DMS53 (cell line): ENCODE measurements around the gene C20orf96.
"Not testable (repeated sequence)": the region's sequence is repeated elsewhere in the genome, so short reads cannot be mapped to it uniquely, and the experiment has no call there.

Experiments
- DNase-seq: peaks from one replicate; lab custom pipeline; 2025; lab: John Stamatoyannopoulos, UW

Gene C20orf96, protein sequence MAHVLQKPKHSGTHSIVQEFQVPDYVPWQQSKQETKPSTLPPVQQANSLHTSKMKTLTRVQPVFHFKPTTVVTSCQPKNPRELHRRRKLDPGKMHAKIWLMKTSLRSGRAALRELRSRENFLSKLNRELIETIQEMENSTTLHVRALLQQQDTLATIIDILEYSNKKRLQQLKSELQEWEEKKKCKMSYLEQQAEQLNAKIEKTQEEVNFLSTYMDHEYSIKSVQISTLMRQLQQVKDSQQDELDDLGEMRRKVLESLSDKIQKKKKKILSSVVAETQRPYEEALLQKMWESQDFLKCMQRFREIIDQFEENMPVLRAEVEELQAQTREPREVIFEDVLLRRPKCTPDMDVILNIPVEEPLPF

DNA sequence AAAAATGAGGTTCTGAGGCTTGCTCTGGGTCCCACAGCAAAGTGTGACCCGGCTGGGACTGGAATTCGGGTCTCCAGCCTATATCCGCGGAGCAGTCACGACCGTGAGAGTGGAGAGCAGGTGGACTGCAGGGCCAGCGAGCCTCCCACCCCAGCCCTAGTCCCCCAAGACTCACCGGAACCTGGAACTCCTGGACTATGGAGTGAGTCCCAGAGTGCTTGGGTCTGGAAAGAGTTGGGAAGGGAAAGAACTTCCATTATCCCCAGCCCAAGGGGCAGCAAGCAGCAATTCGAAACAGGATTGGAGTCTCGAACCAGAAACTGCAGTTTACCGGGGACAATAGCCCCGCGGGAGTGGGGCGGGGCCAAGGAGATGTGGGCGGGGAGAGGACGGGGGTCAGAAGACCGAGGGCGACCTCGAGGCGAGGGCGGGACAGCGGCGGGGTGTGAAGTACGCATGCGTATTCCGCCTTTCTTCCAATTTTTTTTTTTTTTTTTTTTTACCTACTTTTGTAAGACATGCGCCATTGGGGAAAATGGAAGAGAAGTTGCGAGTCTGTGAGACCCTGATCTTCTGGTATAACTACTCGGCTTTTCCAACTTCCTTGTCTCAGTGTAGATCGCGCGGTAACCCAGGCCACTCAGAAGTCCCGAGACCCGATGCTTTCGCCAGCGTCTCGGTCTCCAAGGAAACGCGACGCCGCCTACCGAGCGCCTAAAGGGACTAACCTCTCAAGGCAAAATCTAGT is at the start of gene C20orf96:
C20orf96 (minus strand) TSS at position 667 of the 748 bp plus-strand sequence; CDS start at position 527, 140 bp downstream.
- peak; percentile 97 for DNase-seq

DNA sequence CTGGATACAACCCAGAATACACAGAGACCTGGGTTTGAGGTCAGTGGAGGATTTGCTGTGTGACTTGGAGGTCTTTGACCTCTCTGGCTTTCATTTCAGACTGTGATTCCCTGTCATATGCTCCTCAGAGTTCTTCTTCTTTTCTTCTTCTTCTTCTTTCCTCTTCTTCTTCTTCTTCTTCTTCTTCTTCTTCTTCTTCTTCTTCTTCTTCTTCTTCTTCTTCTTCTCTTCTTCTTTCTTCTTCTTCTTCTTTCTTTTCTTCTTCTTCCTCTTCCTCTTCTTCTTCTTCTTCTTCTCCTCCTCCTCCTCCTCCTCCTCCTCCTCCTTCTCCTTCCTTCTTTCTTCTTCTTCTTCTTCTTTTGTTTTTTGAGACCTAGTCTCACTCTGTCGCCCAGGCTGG is 45.5 kb upstream of the C20orf96 start:
- not testable (repeated sequence) for DNase-seq

DNA sequence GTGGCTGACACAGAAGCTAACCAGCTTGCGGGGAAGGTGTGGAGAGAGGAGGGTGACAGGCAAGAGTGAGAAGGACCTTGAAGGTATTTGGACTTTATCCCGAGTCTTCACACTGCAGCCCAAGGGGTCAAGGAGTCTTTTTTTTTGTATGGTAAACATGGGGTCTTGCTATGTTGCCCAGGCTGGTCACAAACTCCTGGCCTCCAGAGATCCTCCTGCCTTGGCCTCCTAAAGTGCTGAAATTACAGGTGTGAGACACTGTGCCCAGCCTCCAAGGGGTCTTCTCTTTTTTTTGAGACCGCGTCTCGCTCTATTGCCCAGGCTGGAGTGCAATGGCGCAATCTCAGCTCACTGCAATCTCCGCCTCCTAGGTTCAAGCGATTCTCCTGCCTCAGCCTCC is 44.0 kb upstream of the C20orf96 start:
- no peak for DNase-seq

DNA sequence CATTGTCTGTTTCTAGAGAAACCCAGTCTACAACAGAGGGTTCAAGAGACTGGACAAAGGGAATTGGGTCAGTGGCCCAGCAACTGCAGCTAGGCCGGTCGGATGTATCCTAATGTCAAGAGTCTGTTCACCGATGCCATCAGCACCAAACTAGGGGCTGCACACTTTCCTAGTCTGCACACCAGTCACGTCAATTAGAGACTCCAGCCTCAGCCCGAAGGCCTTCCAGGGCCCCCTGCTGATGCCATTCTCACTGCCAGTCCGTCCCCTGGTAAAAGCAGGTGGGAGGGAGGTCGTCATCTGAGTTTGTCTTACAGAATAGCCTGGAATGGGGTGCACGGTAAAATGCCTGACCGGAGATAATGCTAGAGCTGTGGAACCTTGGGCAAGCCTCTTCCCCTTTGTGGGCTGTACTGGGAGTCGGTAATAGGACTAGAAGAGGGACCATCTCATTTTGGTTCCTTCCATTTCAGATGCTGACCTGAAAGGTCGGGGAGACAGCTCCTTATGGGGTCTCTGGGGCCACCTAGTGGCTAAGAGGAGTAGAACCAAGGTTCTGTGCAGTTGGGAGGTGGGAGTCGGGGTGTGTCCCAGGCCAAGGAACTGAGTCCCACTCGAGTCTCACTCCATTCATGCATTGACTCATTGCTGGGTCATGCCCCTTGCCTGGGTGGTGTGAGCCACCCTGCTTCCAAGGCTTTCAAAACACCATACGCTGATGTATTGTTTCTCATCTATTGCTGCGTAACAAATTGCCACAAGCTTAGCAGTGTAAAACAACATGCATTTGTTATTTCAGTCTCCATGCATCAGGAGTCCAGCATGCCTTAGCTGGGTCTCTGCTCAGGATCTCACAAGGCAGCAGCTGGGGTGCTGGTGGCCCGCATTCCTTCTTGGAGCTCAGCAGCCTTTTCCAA is 39.9 kb upstream of the C20orf96 start:
- peak; percentile 81 for DNase-seq

DNA sequence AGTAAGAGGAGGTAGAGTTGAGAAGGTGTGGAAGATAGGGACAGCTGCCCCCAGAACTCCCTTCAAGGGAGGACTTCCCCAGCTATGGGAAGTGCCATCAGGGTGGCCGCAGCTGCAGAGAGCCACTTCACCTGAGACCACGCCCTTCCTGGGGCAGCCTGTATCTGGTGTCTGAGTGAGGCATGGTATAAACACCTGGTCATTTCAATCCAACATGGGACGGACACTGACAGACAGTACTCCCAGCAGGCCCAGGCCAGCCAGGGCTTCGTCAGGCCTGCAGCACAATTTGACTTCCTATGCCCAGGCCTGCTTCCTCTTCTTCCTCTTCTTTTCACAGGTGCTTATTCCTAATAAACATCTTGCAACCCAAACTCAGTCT is 39.3 kb upstream of the C20orf96 start:
- peak; percentile 89 for DNase-seq

DNA sequence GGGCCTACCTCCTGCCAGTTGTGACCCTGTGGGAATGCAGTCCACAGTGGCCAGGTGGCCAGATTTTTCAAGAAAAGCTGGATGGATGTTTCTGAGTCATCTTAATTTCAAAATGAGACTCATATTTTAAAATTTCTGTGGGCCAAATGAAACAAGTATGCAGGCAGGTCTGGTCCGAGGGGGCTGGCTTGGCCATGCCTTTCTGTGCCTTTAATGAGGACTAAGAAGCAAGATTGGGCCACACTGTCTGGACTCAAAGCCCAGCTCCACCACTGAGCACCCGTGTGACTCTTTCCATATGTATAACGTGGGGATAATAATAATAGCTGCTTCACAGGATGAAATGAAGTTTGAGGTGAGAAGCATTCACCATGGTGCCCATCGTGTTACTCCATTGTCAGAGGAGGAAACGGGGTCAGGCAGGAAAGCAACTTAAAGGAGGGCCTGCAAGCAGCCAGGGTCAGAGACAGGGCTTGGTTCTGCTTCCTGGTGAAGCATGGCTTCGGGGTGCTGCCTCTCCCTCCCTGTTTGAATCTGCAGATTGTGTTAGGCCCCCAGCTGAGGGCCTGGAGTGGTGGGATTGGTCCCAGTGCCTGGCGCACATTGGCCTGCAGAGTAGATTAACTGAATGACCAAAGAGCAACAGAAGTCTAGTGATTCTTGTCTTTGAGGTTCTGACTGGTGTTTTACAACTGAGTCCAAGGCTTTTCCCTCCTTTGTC is 38.6 kb upstream of the C20orf96 start:
- DNase-seq = peak; percentile 49

DNA sequence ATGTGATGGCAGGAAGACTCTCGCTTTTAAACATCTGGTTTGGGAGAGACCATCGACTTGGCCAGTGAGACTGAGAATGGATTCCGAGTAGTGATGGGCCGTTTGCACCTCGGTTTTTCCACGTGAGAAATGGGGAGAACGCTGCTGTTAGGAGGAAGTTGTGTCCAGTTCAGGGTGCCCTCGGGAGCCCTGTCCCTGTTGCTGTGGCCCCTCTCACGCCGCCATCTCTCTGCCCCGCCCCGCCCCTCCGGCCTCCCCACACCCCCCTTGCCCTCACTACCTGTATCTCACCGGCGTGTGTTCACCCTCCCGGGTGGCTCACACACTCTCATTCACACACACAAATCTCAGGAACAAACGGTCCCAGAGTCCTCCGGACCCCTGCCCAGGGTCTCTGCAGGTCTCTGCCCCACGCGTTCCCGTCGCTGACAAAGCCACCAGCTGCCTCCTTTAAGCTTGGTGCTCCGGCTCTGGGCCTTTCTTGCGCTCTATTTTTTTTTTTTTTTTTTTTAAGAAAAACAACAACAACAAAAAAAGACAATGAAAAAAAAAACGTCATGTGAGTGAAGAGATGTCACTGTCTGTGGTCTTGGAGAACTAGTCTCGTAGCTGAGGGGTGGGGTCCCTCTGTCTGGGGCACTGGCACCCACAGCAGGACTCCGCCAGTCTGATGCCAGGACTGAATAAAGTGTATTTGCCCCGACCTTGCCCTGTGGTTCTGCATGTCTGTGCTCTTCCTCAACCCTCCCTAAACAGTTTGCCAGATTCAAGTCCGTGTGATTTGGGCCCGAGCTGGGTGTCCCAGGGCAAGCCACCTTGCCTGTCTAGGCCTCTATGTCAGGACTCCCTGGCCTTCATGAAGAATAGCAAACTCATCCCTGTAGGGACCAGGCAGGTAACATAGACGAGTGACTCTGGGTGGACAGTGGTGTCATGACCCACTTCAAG is 37.8 kb upstream of the C20orf96 start:
- DNase-seq = peak; percentile 36

DNA sequence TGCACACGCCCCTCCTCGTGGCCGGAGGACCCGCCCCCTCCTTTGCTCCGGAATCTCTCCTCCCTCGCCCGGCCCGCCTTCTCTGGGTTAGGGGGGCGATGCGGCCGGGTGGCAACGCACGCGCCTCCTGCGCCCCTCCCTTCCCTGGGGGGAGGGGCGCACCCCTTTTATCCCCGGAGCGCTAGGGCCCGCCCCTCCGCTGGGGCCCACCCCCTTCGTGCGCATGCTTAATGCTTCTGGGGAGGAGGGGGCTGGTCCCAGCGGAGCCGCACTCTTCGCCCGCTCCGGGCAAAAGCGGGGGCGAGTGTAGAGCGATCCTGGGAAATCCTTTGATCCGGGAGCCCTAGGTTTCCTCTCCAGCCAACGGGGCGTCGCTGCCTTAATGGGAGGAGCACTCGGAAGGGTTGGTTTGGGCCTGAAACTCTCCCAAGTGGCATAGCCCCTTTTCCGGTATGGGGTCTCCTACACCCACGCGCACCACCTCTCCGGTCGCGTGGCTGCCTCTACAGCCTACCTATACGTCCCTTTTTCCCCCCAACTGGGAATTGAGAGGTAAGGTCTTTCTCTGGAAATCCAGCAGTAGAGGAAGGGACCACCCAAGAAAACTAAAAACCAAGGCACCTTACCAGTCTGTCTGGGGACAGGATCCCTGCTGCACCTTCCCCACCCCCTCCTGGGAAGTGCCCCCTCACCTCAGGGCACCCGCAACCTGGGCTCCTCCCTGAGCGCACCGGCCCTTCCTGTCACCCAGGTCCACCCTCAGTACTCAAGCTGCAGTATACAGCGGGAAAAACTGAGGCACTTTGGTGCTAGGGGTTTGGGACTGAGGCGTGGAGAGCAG is 36.9 kb upstream of the C20orf96 start:
- DNase-seq = peak; percentile 93

DNA sequence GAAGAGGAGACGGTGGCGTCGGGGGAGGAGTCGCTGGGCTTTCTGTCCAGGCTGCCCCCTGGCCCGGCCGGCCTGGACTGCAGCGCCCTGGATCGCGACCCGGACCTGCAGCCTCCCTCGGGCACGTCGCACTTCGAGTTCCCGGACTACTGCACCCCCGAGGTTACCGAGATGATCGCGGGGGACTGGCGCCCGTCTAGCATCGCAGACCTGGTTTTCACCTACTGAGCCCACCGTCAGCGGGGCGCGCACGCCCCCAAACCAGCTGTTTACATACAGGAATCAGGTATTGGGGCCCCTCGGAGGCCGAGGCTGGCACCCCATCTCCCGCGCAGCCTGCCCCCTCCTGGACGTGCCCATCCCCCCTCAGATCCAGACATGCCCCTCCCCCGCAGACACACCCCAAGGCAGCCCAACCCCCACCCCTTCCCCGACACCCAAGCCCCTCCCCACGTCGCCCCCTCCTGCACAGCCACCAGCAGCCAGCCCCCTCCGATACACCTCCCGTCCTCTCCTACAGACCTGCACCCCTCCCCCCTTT is 36.2 kb upstream of the C20orf96 start:
- peak; percentile 67 for DNase-seq

DNA sequence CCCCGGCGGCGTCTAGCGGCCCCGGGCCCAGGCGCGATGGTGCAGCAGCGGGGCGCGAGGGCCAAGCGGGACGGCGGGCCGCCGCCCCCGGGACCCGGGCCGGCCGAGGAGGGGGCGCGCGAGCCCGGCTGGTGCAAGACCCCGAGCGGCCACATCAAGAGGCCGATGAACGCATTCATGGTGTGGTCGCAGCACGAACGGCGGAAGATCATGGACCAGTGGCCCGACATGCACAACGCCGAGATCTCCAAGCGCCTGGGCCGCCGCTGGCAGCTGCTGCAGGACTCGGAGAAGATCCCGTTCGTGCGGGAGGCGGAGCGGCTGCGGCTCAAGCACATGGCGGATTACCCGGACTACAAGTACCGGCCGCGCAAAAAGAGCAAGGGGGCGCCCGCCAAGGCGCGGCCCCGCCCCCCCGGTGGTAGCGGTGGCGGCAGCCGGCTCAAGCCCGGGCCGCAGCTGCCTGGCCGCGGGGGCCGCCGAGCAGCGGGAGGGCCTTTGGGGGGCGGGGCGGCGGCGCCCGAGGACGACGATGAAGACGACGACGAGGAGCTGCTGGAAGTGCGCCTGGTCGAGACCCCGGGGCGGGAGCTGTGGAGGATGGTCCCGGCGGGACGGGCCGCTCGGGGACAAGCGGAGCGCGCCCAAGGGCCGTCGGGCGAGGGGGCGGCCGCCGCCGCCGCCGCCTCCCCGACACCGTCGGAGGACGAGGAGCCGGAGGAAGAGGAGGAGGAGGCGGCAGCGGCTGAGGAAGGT is 35.5 kb upstream of the C20orf96 start:
- peak; percentile 86 for DNase-seq

DNA sequence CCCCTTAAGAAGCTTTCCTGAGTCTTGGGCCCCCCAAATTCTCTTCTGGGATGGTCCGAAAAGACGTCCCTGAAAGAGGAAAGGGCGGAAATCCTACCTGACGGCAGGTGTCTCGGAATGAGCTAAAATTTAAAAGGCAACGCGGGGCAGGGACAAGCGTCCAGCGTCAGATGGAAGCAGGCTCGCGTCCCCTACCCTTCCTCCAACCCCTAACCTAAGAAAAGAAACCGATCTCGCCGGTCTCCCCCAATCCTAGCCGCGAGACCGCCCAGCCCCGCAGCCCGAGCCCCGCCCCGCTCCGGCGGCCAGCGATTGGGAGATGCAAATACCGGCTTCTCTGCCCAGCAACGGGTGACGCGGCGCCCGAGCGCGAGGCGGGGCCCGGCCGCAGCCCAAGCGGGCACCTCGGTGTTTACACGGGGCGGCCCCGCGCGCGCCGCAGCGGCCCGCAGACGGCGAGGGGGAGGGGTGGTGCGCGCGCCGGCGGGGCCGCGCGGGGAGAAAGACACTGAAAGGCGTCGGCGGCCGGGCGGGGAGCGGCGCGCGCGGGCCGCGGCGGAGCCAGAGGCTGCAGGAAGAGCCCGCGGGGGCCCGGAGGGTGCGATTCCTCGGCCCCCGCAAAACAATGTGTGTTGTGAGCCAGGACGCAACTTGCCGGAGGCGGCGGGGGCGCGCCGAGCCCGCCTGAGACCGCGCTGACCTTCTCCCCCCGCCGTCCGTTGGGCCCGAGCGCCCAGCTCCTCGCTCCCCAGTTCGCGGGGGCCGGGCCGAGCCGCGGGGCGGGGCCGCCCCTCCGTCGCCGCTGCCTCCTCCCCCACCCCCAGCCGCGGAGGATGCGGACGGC is 34.7 kb upstream of the C20orf96 start, which contains the start of gene SOX12:
SOX12 (plus strand) TSS at position 508 of the 844 bp plus-strand sequence. CDS start 373 bp downstream, outside the sequence.
- DNase-seq = peak; percentile 98

DNA sequence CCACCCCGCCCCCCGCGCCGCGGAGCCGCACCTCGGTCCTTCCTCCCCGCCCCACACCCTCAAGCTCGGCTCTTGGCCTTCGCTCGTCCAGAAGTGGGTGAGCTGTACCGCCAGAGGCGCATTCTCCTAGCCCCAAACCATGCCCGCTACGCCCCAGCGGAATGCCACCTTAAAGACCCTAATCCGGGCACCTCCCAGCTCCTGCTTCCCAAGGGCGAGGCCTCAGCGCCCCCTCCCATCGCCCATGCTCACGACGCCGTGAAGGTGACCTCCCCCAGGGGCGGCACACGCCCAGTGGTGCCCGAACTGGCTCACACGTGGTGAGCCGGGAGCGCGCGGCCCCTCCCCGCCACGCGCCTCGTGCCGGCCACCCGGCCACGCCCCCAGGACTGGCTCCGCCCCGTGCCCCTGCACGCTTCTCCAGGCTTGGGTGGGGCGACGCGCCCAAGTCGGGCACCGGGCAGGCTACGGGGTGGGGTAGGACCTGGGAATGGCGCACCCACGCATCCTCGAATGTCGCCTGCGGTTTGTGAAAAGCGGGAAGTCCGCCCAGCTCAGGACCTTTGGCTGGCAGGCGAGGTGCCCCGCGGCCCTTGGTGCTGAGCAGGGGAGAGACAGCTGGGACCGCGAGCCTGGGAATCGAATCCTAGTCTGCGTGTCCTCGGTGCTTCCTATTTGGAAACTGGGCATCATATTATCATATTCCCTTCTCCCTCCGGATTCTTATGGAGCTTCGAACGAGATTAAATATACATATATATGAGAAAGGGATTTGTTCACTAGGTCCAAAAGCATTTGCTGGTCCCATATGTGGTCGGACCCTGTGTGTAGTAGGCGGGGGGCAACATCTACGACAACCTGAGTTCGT is 33.9 kb upstream of the C20orf96 start:
- DNase-seq = peak; percentile 94

DNA sequence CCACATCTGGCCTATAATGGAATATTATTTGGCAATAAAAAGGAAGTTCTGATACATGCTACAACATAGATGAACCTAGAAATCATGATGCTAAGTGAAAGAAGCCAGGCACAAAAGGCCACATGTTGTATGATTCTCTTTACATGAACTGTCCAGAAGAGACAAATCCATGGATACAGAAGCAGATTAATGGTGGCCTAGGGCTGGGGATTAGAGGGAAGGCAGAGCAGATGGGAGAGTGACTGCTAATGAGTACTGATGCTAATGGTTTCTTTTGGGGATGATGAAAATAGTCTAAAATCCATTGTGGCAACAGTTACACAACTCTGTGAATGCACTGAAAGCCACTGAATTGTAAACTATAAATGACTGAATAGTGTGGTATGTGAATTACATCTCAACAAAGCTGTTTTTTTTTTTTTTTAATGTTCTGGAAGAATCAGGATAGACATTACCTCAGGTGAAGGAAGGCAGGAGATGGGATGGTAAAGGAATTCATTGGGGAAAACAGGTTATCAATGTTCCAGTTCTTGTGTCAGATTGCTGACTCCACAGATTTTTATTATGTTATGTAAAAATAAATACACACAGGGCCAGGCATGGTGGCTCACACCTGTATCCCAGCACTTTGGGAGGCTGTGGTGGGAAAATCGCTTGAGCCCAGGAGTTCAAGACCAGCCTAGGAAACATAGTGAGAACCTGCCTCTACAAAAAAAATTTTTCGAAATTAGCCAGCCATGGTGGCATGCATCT is 25.9 kb upstream of the C20orf96 start:
- DNase-seq = no peak

DNA sequence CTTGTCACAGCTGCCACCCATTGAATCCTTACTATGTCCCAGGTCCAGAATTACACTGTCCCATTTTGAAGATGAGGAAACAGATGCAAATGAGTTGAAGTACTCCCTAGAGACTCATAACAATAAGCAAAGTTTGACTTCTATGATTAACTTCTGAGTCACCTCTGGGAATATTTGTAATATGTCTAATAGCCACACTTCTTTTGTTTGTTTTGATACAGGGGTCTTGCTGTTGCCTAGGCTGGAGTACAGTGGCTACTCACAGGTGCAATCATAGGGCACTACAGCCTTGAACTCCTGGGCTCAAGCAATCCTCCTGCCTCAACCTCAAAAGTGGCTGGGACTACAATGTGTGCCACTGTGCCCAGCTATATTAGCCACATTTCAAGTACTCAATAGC is 23.4 kb upstream of the C20orf96 start:
- DNase-seq = peak; percentile 59

DNA sequence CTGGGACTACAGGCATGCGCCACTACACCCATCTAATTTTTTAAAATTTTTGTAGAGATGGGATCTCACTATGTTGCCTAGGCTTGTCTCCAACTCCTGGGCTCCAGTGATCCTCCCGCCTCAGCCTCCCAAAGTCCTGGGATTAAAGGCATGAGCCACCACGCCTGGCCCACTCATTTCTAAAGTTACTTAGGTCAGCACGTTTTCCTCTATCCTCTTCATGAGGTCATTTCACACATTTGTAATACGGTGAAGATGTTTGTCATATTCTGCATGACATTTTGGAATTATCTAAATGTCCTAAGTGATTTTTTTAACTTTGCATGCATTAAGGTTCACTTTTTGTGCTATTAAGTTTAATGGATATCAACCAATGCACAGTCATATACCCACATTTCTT is 22.9 kb upstream of the C20orf96 start:
- DNase-seq = no peak

DNA sequence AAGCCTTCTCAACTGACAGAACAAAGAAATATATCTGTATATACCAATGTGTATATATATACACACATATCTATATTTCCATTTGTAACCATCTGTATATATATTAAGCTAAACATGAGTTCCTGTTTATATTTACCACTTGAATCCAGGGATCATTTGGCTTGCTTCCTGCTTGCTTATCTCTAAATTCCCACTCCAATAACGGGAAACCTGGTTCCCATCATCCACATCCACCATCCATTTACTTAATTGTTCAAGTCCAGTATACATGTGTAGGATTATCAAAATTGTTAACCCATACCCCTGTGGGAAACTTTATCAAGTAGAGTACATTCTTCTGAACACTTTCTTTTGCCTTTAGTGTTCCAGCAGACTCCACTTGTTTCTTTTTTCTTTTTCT is 22.3 kb upstream of the C20orf96 start:
- no peak for DNase-seq
